Activated naive CD4-positive, alpha-beta T cell treated with anti-CD3 and anti-CD28 coated beads, Interleukin-2, amount 50 U/mL, for 24 hours (primary cell): ENCODE data around the gene KCNE4.

Experiments used
- H3K27ac Mint-ChIP-seq: one replicate; pipeline ENCODE4 v1.8.0; 2021; ENCODE audit warnings: mild to moderate bottlenecking, mixed read lengths
- H3K27me3 Mint-ChIP-seq: one replicate; pipeline ENCODE4 v1.8.0; 2021; ENCODE audit warnings: mixed read lengths
- H3K36me3 Mint-ChIP-seq: one replicate; pipeline ENCODE4 v1.8.0; 2021; ENCODE audit warnings: mixed read lengths
- H3K4me1 Mint-ChIP-seq: one replicate; pipeline ENCODE4 v1.8.0; 2021; ENCODE audit warnings: mixed read lengths
- H3K4me3 Mint-ChIP-seq: one replicate; pipeline ENCODE4 v1.8.0; 2021; ENCODE audit warnings: mild to moderate bottlenecking, mixed read lengths
- H3K9me3 Mint-ChIP-seq: one replicate; pipeline ENCODE4 v1.8.0; 2021; ENCODE audit warnings: mixed read lengths

Gene KCNE4

GRCh38 chr2:223032187-223033142 lies 19.5 kb upstream of the KCNE4 start:
- no peak overlapping the region for H3K27ac Mint-ChIP-seq
- no peaks in the 10 kb centered on the region for H3K36me3 Mint-ChIP-seq
- no peaks in the 10 kb centered on the region for H3K4me1 Mint-ChIP-seq
- H3K27me3 Mint-ChIP-seq = peaks cover 5% of the 10 kb centered on the region
- H3K9me3 Mint-ChIP-seq = peaks cover 7% of the 10 kb centered on the region
- no peak overlapping the region for H3K4me3 Mint-ChIP-seq

GRCh38 chr2:223034221-223034975 lies 17.6 kb upstream of the KCNE4 start:
- H3K36me3 Mint-ChIP-seq = no peaks in the 10 kb centered on the region
- H3K9me3 Mint-ChIP-seq = peaks cover 6% of the 10 kb centered on the region
- H3K27me3 Mint-ChIP-seq = peaks cover 5% of the 10 kb centered on the region
- H3K4me3 Mint-ChIP-seq = no peak overlapping the region
- no peaks in the 10 kb centered on the region for H3K4me1 Mint-ChIP-seq
- H3K27ac Mint-ChIP-seq = no peak overlapping the region

- no peak overlapping the region for H3K27ac Mint-ChIP-seq
Measured at GRCh38 chr2:223036790-223037444, 15.1 kb upstream of the KCNE4 start.

GRCh38 chr2:223037445-223037800 lies 14.6 kb upstream of the KCNE4 start:
- H3K27me3 Mint-ChIP-seq = peaks cover 4% of the 10 kb centered on the region
- no peaks in the 10 kb centered on the region for H3K9me3 Mint-ChIP-seq
- no peaks in the 10 kb centered on the region for H3K4me1 Mint-ChIP-seq
- no peak overlapping the region for H3K27ac Mint-ChIP-seq
- H3K36me3 Mint-ChIP-seq = no peaks in the 10 kb centered on the region
- H3K4me3 Mint-ChIP-seq = no peak overlapping the region

More at GRCh38 chr2:223036790-223037444, 15.1 kb upstream of the KCNE4 start:
- Mint-ChIP-seq H3K9me3 (peaks cover 2% of the 10 kb centered on the region), H3K4me1 (no peaks in the 10 kb centered on the region), H3K27me3 (peaks cover 4% of the 10 kb centered on the region), H3K4me3 (no peak overlapping the region), H3K36me3 (no peaks in the 10 kb centered on the region)

- H3K9me3 Mint-ChIP-seq = no peaks in the 10 kb centered on the region
- peaks cover 4% of the 10 kb centered on the region for H3K27me3 Mint-ChIP-seq
- no peaks in the 10 kb centered on the region for H3K4me1 Mint-ChIP-seq
- no peak overlapping the region for H3K27ac Mint-ChIP-seq
- no peaks in the 10 kb centered on the region for H3K36me3 Mint-ChIP-seq
- H3K4me3 Mint-ChIP-seq = no peak overlapping the region
Measured at GRCh38 chr2:223039618-223040017, 12.4 kb upstream of the KCNE4 start.

- Mint-ChIP-seq H3K27ac (no peak overlapping the region), H3K27me3 (peaks cover 5% of the 10 kb centered on the region), H3K36me3 (no peaks in the 10 kb centered on the region), H3K4me1 (no peaks in the 10 kb centered on the region), H3K4me3 (no peak overlapping the region), H3K9me3 (no peaks in the 10 kb centered on the region)
Measured at GRCh38 chr2:223040527-223040926, 11.5 kb upstream of the KCNE4 start.

GRCh38 chr2:223041527-223042109 lies 10.4 kb upstream of the KCNE4 start:
- Mint-ChIP-seq H3K4me1 (no peaks in the 10 kb centered on the region), H3K36me3 (no peaks in the 10 kb centered on the region), H3K27ac (no peak overlapping the region)

GRCh38 chr2:223042284-223042683 lies 9.7 kb upstream of the KCNE4 start:
- H3K4me1 Mint-ChIP-seq = no peaks in the 10 kb centered on the region
- peaks cover 5% of the 10 kb centered on the region for H3K27me3 Mint-ChIP-seq
- no peak overlapping the region for H3K27ac Mint-ChIP-seq
- no peak overlapping the region for H3K4me3 Mint-ChIP-seq
- no peaks in the 10 kb centered on the region for H3K9me3 Mint-ChIP-seq
- no peaks in the 10 kb centered on the region for H3K36me3 Mint-ChIP-seq

More at GRCh38 chr2:223041527-223042109, 10.4 kb upstream of the KCNE4 start:
- Mint-ChIP-seq H3K9me3 (no peaks in the 10 kb centered on the region), H3K27me3 (peaks cover 6% of the 10 kb centered on the region), H3K4me3 (no peak overlapping the region)

GRCh38 chr2:223042704-223043118 lies 9.3 kb upstream of the KCNE4 start:
- no peak overlapping the region for H3K4me3 Mint-ChIP-seq
- H3K36me3 Mint-ChIP-seq = no peaks in the 10 kb centered on the region
- no peaks in the 10 kb centered on the region for H3K9me3 Mint-ChIP-seq
- peaks cover 6% of the 10 kb centered on the region for H3K27me3 Mint-ChIP-seq
- no peak overlapping the region for H3K27ac Mint-ChIP-seq
- no peaks in the 10 kb centered on the region for H3K4me1 Mint-ChIP-seq

GRCh38 chr2:223043164-223043941 lies 8.6 kb upstream of the KCNE4 start:
- Mint-ChIP-seq H3K4me1 (no peaks in the 10 kb centered on the region), H3K27me3 (peaks cover 8% of the 10 kb centered on the region), H3K9me3 (no peaks in the 10 kb centered on the region), H3K27ac (no peak overlapping the region), H3K4me3 (no peak overlapping the region), H3K36me3 (no peaks in the 10 kb centered on the region)

- Mint-ChIP-seq H3K9me3 (no peaks in the 10 kb centered on the region), H3K4me1 (no peaks in the 10 kb centered on the region), H3K27ac (no peak overlapping the region), H3K36me3 (no peaks in the 10 kb centered on the region), H3K4me3 (no peak overlapping the region), H3K27me3 (peaks cover 8% of the 10 kb centered on the region)
Measured at GRCh38 chr2:223044092-223044836, 7.7 kb upstream of the KCNE4 start.

GRCh38 chr2:223044916-223045700 lies 6.9 kb upstream of the KCNE4 start:
- no peak overlapping the region for H3K27ac Mint-ChIP-seq
- H3K4me3 Mint-ChIP-seq = no peak overlapping the region
- H3K4me1 Mint-ChIP-seq = no peaks in the 10 kb centered on the region
- H3K36me3 Mint-ChIP-seq = no peaks in the 10 kb centered on the region
- no peaks in the 10 kb centered on the region for H3K9me3 Mint-ChIP-seq
- peaks cover 8% of the 10 kb centered on the region for H3K27me3 Mint-ChIP-seq

GRCh38 chr2:223046470-223047040 lies 5.4 kb upstream of the KCNE4 start:
- Mint-ChIP-seq H3K27ac (no peak overlapping the region), H3K27me3 (peaks cover 8% of the 10 kb centered on the region), H3K9me3 (no peaks in the 10 kb centered on the region), H3K36me3 (no peaks in the 10 kb centered on the region), H3K4me1 (no peaks in the 10 kb centered on the region), H3K4me3 (no peak overlapping the region)
